Peyer's patch (tissue), 4 donors: ENCODE data around the gene AOAH.

Experiments used
- CTCF ChIP-seq, 6 experiments: fragments of 450-650 bp in 4 of 6; fragments of 200-600 bp in 2 of 6; sonication (generic) in 1 of 6; IDR thresholded peaks; one replicate each; pipeline ENCODE4 v1.5.1; 2017 to 2019; ENCODE audit warnings: antibody characterized with exemption in 6 of 6, mild to moderate bottlenecking in 3 of 6, moderate library complexity in 1 of 6
- POLR2A ChIP-seq, 2 donors: fragments of 450-650 bp; IDR thresholded peaks; one replicate each; pipeline ENCODE4 v1.5.1; 2017; ENCODE audit warnings: antibody characterized with exemption in 2 of 2, mild to moderate bottlenecking in 2 of 2, moderate library complexity in 2 of 2

- TF ChIP-seq CTCF (IDR thresholded peaks at IDR 0.05): peak in 4 of 6 experiments; percentile 31 to 55 (median 48)
- no peak for TF ChIP-seq POLR2A (IDR thresholded peaks at IDR 0.05)
Measured at GRCh38 chr7:36473454-36474282, 250.6 kb downstream of the AOAH start.
